ENCODE measurements around the gene ZNF827.

The ZNF827 gene

DNA sequence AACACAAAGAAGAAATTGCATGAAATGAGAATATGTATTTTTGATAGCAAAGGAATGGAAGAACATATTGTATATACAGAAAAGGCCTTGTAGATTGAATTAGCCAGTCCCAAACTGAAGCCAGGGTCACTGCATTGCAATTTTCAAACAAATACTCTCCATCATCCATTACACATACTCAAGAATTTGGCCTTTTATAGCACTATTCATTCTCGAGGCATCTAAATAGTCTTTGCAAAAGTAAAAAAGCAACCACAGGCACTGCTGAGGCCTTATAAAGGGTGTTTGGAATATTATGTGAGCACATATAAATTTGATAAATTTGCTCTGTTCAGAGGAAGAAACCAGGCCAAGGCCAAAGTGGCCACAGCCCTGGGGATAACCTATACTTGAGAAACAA is 123.0 kb downstream of the ZNF827 start:
- Histone ChIP-seq H3K4me2 (ENCODE audit: low read length) (no peak overlapping the region), H3K9ac (no peak overlapping the region), H3K79me2 (no peaks in the 10 kb centered on the region), H3K36me3 (ENCODE audit: control insufficient read depth, insufficient read depth, low read length) (no peaks in the 10 kb centered on the region), H3K27me3 (ENCODE audit: control insufficient read depth, insufficient read depth, low read length) (no peaks in the 10 kb centered on the region), H3K4me1 (no peaks in the 10 kb centered on the region), H3K4me3 (ENCODE audit: low read depth, low read length) (no peak overlapping the region), H3K9me3 (ENCODE audit: control insufficient read depth, low read length) (no peaks in the 10 kb centered on the region), H3K27ac (no peak overlapping the region), H2AFZ (no peak overlapping the region)
- TF ChIP-seq, protein P1, sequence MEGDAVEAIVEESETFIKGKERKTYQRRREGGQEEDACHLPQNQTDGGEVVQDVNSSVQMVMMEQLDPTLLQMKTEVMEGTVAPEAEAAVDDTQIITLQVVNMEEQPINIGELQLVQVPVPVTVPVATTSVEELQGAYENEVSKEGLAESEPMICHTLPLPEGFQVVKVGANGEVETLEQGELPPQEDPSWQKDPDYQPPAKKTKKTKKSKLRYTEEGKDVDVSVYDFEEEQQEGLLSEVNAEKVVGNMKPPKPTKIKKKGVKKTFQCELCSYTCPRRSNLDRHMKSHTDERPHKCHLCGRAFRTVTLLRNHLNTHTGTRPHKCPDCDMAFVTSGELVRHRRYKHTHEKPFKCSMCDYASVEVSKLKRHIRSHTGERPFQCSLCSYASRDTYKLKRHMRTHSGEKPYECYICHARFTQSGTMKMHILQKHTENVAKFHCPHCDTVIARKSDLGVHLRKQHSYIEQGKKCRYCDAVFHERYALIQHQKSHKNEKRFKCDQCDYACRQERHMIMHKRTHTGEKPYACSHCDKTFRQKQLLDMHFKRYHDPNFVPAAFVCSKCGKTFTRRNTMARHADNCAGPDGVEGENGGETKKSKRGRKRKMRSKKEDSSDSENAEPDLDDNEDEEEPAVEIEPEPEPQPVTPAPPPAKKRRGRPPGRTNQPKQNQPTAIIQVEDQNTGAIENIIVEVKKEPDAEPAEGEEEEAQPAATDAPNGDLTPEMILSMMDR (IDR thresholded peaks at IDR 0.05): no peak

DNA sequence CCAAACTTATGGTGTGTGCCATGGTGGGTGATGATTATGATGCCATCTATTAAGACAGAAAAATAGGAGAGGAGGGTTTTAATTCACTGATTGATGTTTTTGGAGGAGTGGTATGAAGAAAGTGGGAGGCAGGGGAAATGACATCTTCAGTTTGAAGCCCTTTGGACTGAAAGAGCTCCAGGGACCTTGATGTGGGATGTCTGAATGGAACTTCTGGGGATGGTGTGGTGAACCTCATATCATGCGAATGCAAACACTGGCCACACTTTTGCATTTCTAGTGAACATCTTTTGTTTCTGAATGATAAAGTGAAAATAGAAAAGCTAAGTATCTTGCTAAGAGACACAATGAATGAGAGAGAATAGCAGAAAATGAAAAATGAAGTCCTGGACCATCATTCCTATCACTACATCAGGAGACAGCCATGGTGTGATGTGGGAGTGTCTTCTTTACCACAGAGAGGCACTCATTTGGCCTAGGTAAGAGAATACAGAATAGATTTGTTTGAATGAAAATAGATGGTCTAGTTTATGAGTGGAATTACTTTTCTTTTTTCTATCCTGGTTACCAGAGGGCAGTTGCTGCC is 123.5 kb downstream of the ZNF827 start:
- Histone ChIP-seq H3K27ac (no peak overlapping the region), H3K9ac (no peak overlapping the region), H3K36me3 (ENCODE audit: control insufficient read depth, insufficient read depth, low read length) (no peaks in the 10 kb centered on the region), H2AFZ (no peak overlapping the region), H3K4me2 (ENCODE audit: low read length) (no peak overlapping the region), H3K4me3 (ENCODE audit: low read depth, low read length) (no peak overlapping the region), H3K9me3 (ENCODE audit: control insufficient read depth, low read length) (no peaks in the 10 kb centered on the region), H3K4me1 (no peaks in the 10 kb centered on the region), H3K27me3 (ENCODE audit: control insufficient read depth, insufficient read depth, low read length) (no peaks in the 10 kb centered on the region), H3K79me2 (no peaks in the 10 kb centered on the region)
- TF ChIP-seq, protein P1 (IDR thresholded peaks at IDR 0.05): no peak

DNA sequence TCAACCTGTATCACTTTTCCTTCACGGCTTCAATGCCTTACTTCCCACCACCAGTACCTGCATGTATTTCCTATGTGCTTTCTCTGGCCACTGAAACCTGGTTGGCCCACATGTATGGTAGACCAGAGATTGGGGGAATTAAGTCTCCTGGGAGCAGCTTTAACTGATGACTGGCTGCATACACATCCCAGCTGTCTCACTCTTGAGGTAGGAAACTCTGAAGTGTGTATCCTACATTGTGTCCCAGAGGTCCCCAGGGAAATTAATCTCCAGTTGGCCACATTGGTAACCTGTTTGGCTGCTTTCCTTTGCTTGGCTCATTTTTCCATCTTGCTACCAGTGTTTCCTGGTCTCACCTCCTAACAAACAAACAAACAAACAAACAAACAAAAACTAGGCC is 124.4 kb downstream of the ZNF827 start:
- Histone ChIP-seq H3K9me3 (ENCODE audit: control insufficient read depth, low read length) (no peaks in the 10 kb centered on the region), H3K27me3 (ENCODE audit: control insufficient read depth, insufficient read depth, low read length) (no peaks in the 10 kb centered on the region), H3K4me1 (no peaks in the 10 kb centered on the region), H3K79me2 (no peaks in the 10 kb centered on the region), H3K27ac (no peak overlapping the region), H3K4me2 (ENCODE audit: low read length) (no peak overlapping the region), H3K9ac (no peak overlapping the region), H2AFZ (no peak overlapping the region), H3K36me3 (ENCODE audit: control insufficient read depth, insufficient read depth, low read length) (no peaks in the 10 kb centered on the region), H3K4me3 (ENCODE audit: low read depth, low read length) (no peak overlapping the region)
- TF ChIP-seq, protein P1 (IDR thresholded peaks at IDR 0.05): no peak

DNA sequence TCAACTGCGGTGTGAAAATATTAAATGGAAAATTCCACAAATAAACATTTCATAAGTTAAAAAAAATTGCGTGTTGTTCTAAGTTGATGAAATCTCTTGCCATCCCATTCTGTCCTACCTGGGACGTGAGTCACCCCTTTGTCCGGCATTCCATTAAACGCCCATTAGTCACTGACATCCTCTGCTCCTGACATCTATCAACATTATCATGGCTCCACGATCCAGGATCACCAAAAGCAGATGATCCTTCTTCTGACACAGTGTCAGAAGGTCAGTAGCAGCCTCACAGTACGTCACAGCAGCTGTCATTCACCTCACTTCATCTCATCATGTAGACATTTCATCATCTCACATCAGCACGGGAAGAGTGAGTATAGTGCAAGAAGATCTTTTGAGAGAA is 125.7 kb downstream of the ZNF827 start:
- no peak overlapping the region for H2AFZ ChIP-seq
- H3K79me2 ChIP-seq: no peaks in the 10 kb centered on the region
- H3K9me3 ChIP-seq (ENCODE audit: control insufficient read depth, low read length): no peaks in the 10 kb centered on the region
- H3K4me1 ChIP-seq: no peaks in the 10 kb centered on the region
- H3K27me3 ChIP-seq (ENCODE audit: control insufficient read depth, insufficient read depth, low read length): no peaks in the 10 kb centered on the region
- H3K4me2 ChIP-seq (ENCODE audit: low read length): no peak overlapping the region
- TF ChIP-seq, protein P1 (IDR thresholded peaks at IDR 0.05): no peak
- H3K4me3 ChIP-seq (ENCODE audit: low read depth, low read length): no peak overlapping the region
- no peak overlapping the region for H3K27ac ChIP-seq
- H3K36me3 ChIP-seq (ENCODE audit: control insufficient read depth, insufficient read depth, low read length): no peaks in the 10 kb centered on the region
- no peak overlapping the region for H3K9ac ChIP-seq

DNA sequence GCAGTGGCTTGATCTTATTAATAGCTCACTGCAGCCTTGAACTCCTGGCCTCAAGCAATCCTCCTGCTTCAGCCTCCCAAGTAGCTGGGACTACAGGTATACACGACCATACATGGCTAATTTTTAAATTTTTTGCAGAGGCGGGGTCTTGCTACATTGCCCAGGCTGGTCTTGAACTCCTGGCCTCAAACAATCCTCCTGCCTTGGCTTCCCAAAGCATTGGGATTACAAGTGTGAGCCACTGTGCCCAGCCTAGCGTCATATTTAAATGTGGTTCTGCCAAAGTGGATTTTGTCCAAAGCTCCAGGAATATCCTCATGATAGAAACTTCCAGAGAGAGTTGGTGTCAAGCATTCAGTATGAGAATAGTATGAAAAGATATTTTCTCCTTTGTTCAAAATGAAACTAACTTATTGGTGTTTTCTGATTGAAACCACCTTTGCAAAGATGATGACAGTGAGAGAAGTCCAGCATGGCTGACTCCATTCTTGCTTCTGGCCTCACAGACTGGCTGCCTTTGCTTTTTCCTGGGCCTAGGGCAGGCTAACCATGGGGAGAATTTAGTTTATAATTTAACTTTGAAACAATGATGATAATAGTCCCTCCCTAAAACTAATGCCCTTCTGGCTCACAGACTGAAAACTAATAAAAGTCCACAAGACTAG is 129.6 kb downstream of the ZNF827 start:
- Histone ChIP-seq H3K36me3 (ENCODE audit: control insufficient read depth, insufficient read depth, low read length) (no peaks in the 10 kb centered on the region), H3K4me3 (ENCODE audit: low read depth, low read length) (no peak overlapping the region), H3K79me2 (no peaks in the 10 kb centered on the region), H3K27ac (no peak overlapping the region), H3K4me2 (ENCODE audit: low read length) (no peak overlapping the region), H3K4me1 (no peaks in the 10 kb centered on the region), H3K9ac (no peak overlapping the region), H2AFZ (no peak overlapping the region), H3K9me3 (ENCODE audit: control insufficient read depth, low read length) (no peaks in the 10 kb centered on the region), H3K27me3 (ENCODE audit: control insufficient read depth, insufficient read depth, low read length) (no peaks in the 10 kb centered on the region)
- TF ChIP-seq, protein P1 (IDR thresholded peaks at IDR 0.05): no peak
